Measurements from ENCODE around the gene PATJ.
"Not testable (repeated sequence)": the region's sequence is repeated elsewhere in the genome, so short reads cannot be mapped to it uniquely, and the experiment has no call there.

PATJ gene

GRCh38 chr1:61966450-61967225, 224.4 kb downstream of the PATJ start:
- intact Hi-C loops (cut with DNase I); DNase-seq: not testable (repeated sequence)

GRCh38 chr1:61967750-61968149, 225.5 kb downstream of the PATJ start:
- intact Hi-C loops (cut with DNase I): no loop called here

GRCh38 chr1:61968869-61969268, 226.6 kb downstream of the PATJ start:
- DNase-seq: no peak
- intact Hi-C loops (cut with DNase I): no loop called here

More at GRCh38 chr1:61967750-61968149, 225.5 kb downstream of the PATJ start:
- no peak for DNase-seq

- no peak for DNase-seq
- intact Hi-C loops (cut with DNase I): no loop called here
Observed at GRCh38 chr1:61973100-61973837, 231.0 kb downstream of the PATJ start.

- DNase-seq: no peak
- intact Hi-C loops (cut with DNase I): no loop called here
Observed at GRCh38 chr1:61975638-61976037, 233.4 kb downstream of the PATJ start.

- intact Hi-C loops (cut with DNase I): no loop called here
- DNase-seq: no peak
Observed at GRCh38 chr1:61976566-61976965, 234.3 kb downstream of the PATJ start.

- intact Hi-C loops (cut with DNase I): no loop called here
- DNase-seq: no peak
Observed at GRCh38 chr1:61978796-61979195, 236.5 kb downstream of the PATJ start.

GRCh38 chr1:61979729-61980128, 237.4 kb downstream of the PATJ start:
- no peak for DNase-seq
- intact Hi-C loops (cut with DNase I): no loop called here

GRCh38 chr1:61980561-61980960, 238.3 kb downstream of the PATJ start:
- intact Hi-C loops (cut with DNase I): no loop called here
- peak in 34 of 42 donors; percentile 5 to 70 (median 24) for DNase-seq

- DNase-seq: no peak
- intact Hi-C loops (cut with DNase I): no loop called here
Observed at GRCh38 chr1:61981870-61982660, 239.8 kb downstream of the PATJ start.

GRCh38 chr1:61983236-61983635, 241.0 kb downstream of the PATJ start:
- intact Hi-C loops (cut with DNase I): no loop called here

GRCh38 chr1:61992257-61992656, 250.0 kb downstream of the PATJ start:
- DNase-seq: no peak
- intact Hi-C loops (cut with DNase I): no loop called here

More at GRCh38 chr1:61983236-61983635, 241.0 kb downstream of the PATJ start:
- no peak for DNase-seq

GRCh38 chr1:61993331-61993961, 251.2 kb downstream of the PATJ start:
- DNase-seq: no peak
- intact Hi-C loops (cut with DNase I): no loop called here

GRCh38 chr1:61995641-61996040, 253.4 kb downstream of the PATJ start:
- DNase-seq: peak in 8 of 42 donors; percentile 2 to 19 (median 10)
- intact Hi-C loops (cut with DNase I): no loop called here

- intact Hi-C loops (cut with DNase I): no loop called here
- no peak for DNase-seq
Observed at GRCh38 chr1:61997123-61997522, 254.8 kb downstream of the PATJ start.

- no peak for DNase-seq
- intact Hi-C loops (cut with DNase I): no loop called here
Observed at GRCh38 chr1:62003777-62004176, 261.5 kb downstream of the PATJ start.

- intact Hi-C loops (cut with DNase I): no loop called here
- no peak for DNase-seq
Observed at GRCh38 chr1:62006690-62007089, 264.4 kb downstream of the PATJ start.

GRCh38 chr1:62011006-62011405, 268.7 kb downstream of the PATJ start:
- DNase-seq: no peak
- intact Hi-C loops (cut with DNase I): no loop called here

- intact Hi-C loops (cut with DNase I): no loop called here
- DNase-seq: no peak
Observed at GRCh38 chr1:62012095-62012494, 269.8 kb downstream of the PATJ start.

Measured in head of caudate nucleus (tissue), 42 donors.